Activated naive CD8-positive, alpha-beta T cell treated with anti-CD3 and anti-CD28 coated beads, Interleukin-2, amount 50 U/mL, for 16 hours (primary cell): ENCODE data around the gene RUBCNL.
"Not testable (repeated sequence)": the region's sequence is repeated elsewhere in the genome, so short reads cannot be mapped to it uniquely, and the experiment has no call there.

ENCODE experiments used
- DNase-seq: peaks from one replicate; pipeline ENCODE4 v3.0.0-alpha.2; 2020; ENCODE audit warnings: low read depth, low spot score

The RUBCNL gene

GRCh38 chr13:46387064-46387851 lies at the start of gene RUBCNL:
Gene RUBCNL, minus strand, starts transcription at chr13:46387252. Its CDS starts 14,777 bp downstream, at chr13:46372475.
- DNase-seq: no peak

GRCh38 chr13:46429558-46429957 lies 42.5 kb upstream of the RUBCNL start:
- not testable (repeated sequence) for DNase-seq

DNA sequence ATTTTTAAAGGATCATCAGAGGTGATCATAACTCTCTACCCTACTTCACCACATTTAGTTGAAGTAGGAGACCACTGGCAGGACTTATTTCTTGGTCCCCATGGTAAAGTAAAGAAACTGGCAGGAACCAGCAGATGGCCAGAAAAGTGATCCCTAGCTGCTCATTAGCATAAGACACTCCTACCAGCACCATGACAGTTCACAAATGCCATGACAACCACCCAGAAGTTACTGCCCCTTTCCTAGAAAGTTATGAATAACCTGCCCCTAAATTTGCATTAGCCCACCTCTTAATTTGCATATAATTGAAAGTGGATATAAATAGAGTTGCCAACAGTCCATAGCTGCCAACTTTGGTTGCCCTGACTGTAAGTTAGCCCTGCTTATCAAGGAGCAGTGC lies 18.4 kb upstream of the RUBCNL start:
- no peak for DNase-seq

- no peak for DNase-seq
Measured at GRCh38 chr13:46404733-46405100, 17.7 kb upstream of the RUBCNL start.

DNA sequence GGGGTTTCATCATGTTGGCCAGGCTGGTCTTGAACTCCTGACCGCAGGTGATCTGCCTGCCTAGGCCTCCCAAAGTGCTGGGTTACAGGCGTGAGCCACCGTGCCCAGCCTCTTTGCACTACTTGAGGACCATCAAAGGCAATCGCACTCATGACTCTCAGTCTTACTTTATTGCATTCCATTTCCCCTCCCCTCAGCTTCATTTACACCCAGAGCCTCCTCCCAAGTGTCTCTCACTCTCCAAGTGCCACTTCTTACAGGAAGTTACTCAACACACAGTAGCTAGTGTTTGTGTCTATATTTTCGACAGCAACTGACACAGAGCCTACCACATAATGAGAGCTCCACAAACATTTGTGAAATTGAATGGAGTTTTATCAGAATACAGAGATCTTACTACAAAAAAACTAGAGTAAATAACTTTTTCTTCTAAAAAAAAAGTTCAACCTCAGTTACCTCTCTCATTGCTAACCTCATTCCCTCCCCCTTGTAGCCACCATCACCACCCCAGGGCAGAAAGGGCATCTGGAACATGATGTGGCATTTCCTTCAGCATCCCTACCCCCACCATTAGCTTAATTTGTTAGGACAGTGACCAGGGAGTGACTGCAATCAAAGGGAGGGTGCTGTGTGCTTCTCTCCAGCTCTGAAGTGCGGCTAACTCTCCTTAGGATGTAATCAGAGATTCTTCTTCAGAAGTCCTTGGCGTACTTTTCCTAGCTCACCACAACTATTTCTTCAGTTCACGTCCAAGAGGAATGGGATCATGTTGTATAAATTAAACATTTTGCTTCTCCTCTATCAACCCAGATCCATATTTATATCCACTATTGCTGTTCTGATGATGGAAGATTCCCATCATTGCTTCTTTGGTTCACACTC lies 17.0 kb upstream of the RUBCNL start:
- no peak for DNase-seq

DNA sequence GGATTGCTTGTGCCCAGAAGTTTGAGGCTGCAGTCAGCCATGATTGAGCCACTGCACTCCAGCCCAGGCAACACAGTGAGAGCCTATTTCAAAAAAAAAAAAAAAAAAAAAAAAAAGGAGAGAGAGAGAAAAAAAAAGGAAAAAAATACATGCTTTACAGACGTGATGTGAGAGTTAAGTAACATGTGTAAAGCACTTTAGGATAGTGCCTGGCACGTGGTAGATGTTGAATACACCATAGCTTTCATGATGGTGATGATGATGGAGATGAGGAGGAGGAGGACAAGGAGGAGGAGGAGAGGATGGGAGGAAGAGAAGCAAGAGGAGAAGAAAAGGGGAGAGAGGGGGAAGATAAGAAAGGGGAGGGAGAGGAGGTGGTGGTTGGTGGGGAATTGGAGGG lies 15.1 kb upstream of the RUBCNL start:
- DNase-seq: no peak

GRCh38 chr13:46401432-46401831 lies 14.4 kb upstream of the RUBCNL start:
- no peak for DNase-seq

GRCh38 chr13:46396341-46396740 lies 9.3 kb upstream of the RUBCNL start:
- DNase-seq: no peak

DNA sequence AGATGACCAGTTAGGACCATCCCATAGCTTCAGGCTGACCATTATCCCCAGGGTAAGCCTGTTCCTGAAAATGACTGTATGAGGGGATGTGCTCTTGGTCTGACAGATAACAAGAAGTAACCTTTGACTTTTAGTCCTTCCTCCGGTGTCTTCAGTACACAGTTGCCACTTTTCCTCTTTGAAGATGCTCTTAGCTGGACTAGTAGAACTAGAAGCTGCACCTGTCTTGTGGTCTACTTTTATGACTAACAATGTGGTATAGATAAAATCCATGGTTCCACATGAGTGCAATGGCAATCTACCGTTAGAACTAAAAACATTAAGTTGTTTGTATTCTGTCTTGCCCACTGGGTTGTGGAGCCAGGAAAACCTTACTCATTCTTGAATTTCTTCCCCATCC lies 5.9 kb upstream of the RUBCNL start:
- DNase-seq: no peak

- no peak for DNase-seq
Measured at GRCh38 chr13:46389457-46390451, 2.7 kb upstream of the RUBCNL start.

- no peak for DNase-seq
Measured at GRCh38 chr13:46388846-46389245, 1.8 kb upstream of the RUBCNL start.

DNA sequence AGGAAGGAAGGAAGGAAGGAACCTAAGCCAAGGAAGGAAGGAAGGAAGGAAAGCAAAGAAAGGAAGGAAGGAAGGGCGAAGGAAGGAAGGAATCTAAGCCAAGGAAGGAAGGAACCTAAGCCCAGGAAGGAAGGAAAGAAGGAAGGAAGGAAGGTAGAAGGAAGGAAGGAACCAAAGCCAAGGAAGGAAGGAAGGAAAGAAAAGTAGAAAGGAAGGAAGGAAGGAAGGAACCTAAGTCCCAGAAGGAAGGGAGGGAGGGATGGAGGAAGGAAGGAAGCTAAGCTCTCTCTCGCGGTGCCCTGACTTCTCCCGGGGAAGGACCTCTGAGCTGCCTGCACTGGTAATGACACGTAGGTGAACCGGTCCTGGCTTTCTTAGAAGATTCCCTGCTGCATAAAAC lies 1.3 kb upstream of the RUBCNL start:
- no peak for DNase-seq

- no peak for DNase-seq
Measured at GRCh38 chr13:46386392-46387063, 524 bp downstream of the RUBCNL start.

DNA sequence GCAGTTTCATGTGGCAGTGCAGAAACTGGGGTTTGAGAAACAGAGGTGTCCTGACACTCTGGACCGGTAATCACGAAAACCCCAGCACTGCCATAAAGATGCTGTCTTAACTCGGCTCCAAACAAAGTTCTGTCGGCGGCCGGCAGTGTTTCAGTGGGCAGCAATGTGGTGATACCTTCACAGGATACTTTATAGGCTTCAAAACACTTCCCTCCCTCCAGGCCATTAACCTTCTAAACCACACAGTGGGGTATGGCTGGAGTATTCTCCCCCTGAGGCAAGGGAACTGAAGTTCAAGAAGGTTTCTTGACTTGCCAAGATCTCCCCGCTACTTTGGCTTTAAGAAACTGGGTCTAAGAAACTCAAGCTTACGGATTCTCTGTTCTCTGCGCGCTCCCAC lies 1.1 kb downstream of the RUBCNL start:
- no peak for DNase-seq

DNA sequence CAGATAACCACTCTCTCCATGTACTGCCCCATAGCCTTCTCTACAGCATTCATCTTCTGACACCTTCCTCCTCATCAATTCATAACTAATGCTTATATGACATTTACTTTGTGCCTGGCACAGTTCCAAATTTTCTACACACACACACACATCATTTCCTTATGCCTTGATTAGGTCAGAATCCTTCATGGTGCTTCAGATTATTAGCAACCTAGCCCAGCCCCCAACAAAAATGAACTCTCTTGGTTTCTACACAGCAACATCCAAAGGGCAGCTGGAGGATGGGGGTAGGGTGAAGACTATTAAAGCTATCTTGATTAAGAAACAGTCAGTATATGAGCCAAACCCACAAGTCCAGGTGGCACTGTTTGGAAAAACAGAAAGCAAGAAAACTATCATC lies 3.7 kb downstream of the RUBCNL start:
- DNase-seq: no peak

- DNase-seq: no peak
Measured at GRCh38 chr13:46382224-46382623, 4.8 kb downstream of the RUBCNL start.

GRCh38 chr13:46380242-46380641 lies 6.8 kb downstream of the RUBCNL start:
- DNase-seq: no peak

DNA sequence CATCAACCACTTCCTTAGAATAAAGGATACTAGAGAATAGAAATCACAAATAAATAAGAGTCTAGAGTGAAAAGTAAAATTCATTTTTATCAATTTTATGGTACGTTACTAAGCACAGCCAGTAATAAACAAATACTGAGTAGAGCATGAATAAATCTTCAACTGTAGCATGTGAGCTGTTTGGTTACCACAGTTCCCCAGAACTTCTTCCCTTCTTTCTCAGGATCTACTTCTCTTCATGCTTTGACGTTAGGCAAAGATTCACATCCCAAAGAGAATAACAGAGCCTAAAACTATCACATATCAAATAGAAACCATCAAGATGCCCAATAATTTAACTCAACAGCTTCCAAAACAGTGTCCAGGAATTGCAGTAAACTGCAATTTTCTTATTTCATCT lies 7.4 kb downstream of the RUBCNL start:
- no peak for DNase-seq

DNA sequence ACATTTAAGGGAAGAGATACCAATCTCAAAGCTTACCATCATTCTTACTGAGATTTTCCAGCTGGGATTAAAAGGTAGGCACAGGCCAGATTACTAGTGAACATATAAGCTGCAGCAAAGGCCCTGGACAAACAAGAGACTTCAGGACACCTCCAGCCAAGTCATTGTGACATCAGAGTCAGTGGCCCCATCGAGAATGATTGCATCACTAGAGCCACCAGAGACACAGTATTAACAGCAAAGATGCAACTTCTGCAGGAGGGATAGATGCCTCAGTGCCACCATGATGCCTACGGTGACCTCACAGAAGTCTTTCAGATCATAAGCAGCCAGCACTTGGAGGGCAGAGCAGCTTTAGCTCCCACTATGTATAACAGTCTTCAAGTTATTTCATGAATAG lies 8.6 kb downstream of the RUBCNL start:
- no peak for DNase-seq

DNA sequence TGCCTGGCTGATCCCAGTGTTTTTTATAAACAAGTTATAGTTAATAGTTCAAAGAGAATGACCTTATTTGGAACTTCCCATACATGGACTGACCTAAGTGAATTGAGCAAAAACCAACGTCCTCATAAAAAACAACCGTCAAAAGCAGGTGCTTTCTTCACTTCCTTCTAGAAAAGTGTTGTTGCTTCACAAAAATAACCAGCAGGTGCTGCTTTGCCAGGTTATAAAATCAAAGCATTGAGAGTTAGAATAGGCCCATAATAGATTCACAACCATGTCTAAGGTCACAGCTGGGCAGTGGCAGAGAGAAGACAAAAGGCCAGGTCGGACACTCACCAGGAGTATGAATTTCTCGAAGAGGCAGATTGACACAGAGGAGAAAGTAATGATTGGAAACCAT lies 9.5 kb downstream of the RUBCNL start:
- DNase-seq: no peak

DNA sequence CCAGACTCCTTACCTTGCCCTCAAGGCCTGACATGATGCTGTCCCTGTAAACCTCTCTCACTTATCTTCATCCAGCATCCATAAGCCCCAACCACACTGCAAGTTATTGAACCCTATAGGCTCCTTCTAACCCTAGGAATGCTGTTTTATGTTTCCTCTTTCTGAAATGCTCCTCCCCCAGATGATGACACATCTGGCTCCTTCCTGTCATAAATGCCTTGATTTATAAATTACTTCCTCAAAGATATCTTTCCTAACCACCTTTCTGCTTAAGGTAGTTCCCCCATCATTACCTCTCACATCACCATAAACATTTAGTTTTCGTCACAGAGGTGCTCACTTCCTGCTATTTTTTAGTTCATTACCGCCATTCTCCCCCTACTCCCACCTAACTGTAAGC lies 12.3 kb downstream of the RUBCNL start:
- DNase-seq: no peak
